ENCODE data around the gene GALNT1. TPM values are rescaled to one million over a fixed set of nuclear protein-coding genes. Genes with fewer than 3 reads are reported as not detected.

The GALNT1 gene
- total RNA-seq, 1 experiment from 2014 or later: 54.7 TPM

DNA sequence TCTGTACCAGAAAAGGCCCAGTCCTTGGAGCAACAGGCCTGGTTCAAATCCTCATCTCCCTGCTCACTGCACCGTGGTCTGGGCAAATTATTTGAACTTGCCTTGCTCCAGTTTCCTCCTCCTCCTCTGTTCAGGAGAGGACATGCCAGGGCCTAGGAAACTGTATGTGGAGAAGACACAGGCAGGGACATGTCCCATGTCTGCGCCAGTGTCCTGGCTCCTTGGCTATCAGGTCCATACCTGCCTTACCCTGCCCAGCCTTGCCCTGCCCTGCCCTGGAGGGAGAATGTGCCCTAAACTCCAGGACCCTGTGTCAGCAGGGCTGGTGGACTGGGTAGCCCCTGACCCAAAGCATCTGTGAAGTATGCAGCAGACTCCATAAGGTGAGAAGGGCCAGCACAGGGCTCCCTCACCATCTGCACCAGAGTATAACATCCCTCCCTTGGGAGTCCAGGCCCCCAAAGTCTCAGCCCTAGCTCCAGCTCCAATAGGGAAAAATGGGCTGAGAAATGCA is 165.3 kb downstream of the GALNT1 start:
- no peak overlapping the region for H3K9ac ChIP-seq (ENCODE audit: low read length)
- ATAC-seq (no peak), DNase-seq (ENCODE audit: low read depth, low spot score) (no peak)
- RAD21 ChIA-PET (ENCODE audit: low non-redundant PET in 1 of 2, low total read pairs in 2 of 2, uncharacterized antibody in 2 of 2, unreplicated experiment in 2 of 2): no interaction called here
- no peaks in the 10 kb centered on the region for H4K20me1 ChIP-seq (ENCODE audit: insufficient read depth)
- TF ChIP-seq POLR2A (IDR thresholded peaks at IDR 0.05; ENCODE audit: borderline replicate concordance, extremely low read depth, insufficient read depth, insufficient read length): no peak
- no peak for TF ChIP-seq CBX3 (IDR thresholded peaks at IDR 0.05; ENCODE audit: low read depth)
- TF ChIP-seq YY1 (IDR thresholded peaks at IDR 0.05; ENCODE audit: extremely low read depth, insufficient replicate concordance, low read depth, low read length): no peak
- no peak for TF ChIP-seq SP1 (IDR thresholded peaks at IDR 0.05; ENCODE audit: low read depth)
- TF ChIP-seq EZH2phosphoT487 (IDR thresholded peaks at IDR 0.05; ENCODE audit: borderline replicate concordance): no peak
- no peak for TF ChIP-seq ZNF274 (IDR thresholded peaks at IDR 0.05; ENCODE audit: low read depth, low read length)
- TF ChIP-seq, protein P1, sequence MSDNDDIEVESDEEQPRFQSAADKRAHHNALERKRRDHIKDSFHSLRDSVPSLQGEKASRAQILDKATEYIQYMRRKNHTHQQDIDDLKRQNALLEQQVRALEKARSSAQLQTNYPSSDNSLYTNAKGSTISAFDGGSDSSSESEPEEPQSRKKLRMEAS (IDR thresholded peaks at IDR 0.05): no peak
- TF ChIP-seq ELF1 (IDR thresholded peaks at IDR 0.05; ENCODE audit: borderline replicate concordance, low read depth): no peak
- TF ChIP-seq EZH2 (IDR thresholded peaks at IDR 0.05): no peak
- no peak for TF ChIP-seq EGR1 (IDR thresholded peaks at IDR 0.05; ENCODE audit: low read depth)
- no peak for TF ChIP-seq RAD21 (IDR thresholded peaks at IDR 0.05; ENCODE audit: low read depth)
- TF ChIP-seq JUND (IDR thresholded peaks at IDR 0.05): no peak
- no peak for TF ChIP-seq SRF (IDR thresholded peaks at IDR 0.05; ENCODE audit: low read depth)
- TF ChIP-seq, protein P2, sequence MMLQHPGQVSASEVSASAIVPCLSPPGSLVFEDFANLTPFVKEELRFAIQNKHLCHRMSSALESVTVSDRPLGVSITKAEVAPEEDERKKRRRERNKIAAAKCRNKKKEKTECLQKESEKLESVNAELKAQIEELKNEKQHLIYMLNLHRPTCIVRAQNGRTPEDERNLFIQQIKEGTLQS (IDR thresholded peaks at IDR 0.05): no peak
- no peak for TF ChIP-seq ZFX (IDR thresholded peaks at IDR 0.05)
- TF ChIP-seq, protein P3, sequence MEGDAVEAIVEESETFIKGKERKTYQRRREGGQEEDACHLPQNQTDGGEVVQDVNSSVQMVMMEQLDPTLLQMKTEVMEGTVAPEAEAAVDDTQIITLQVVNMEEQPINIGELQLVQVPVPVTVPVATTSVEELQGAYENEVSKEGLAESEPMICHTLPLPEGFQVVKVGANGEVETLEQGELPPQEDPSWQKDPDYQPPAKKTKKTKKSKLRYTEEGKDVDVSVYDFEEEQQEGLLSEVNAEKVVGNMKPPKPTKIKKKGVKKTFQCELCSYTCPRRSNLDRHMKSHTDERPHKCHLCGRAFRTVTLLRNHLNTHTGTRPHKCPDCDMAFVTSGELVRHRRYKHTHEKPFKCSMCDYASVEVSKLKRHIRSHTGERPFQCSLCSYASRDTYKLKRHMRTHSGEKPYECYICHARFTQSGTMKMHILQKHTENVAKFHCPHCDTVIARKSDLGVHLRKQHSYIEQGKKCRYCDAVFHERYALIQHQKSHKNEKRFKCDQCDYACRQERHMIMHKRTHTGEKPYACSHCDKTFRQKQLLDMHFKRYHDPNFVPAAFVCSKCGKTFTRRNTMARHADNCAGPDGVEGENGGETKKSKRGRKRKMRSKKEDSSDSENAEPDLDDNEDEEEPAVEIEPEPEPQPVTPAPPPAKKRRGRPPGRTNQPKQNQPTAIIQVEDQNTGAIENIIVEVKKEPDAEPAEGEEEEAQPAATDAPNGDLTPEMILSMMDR (IDR thresholded peaks at IDR 0.05 in 2 of 3, conservative IDR thresholded peaks at IDR 0.05 in 1 of 3; ENCODE audit: borderline replicate concordance in 1 of 3, insufficient read depth in 1 of 3, low read depth in 2 of 3, low read length in 2 of 3): no peak
- no TSS peak for BruUV-seq (replicated peaks)
- H3K9me3 ChIP-seq (ENCODE audit: control insufficient read depth in 1 of 2, insufficient read depth in 1 of 2, low read depth in 1 of 2, low read length in 2 of 2): no peaks in the 10 kb centered on the region
- CTCF ChIA-PET: no interaction called here
- H3K36me3 ChIP-seq (ENCODE audit: control insufficient read depth in 1 of 2, insufficient read depth in 2 of 2, low read length in 2 of 2): no peaks in the 10 kb centered on the region
- H3K79me2 ChIP-seq (ENCODE audit: insufficient read depth, low read length): no peaks in the 10 kb centered on the region
- intact Hi-C loops (cut with micrococcal nuclease): no loop called here
- POLR2A ChIA-PET: no interaction called here
- H3K27me3 ChIP-seq (ENCODE audit: insufficient read depth, low read length): no peaks in the 10 kb centered on the region
- H3K9me2 ChIP-seq (ENCODE audit: insufficient read depth): no peaks in the 10 kb centered on the region
- H3K4me2 ChIP-seq (ENCODE audit: low read length): no peak overlapping the region
- no peaks in the 10 kb centered on the region for H3K4me1 ChIP-seq (ENCODE audit: control insufficient read depth in 1 of 2, insufficient read depth in 2 of 2, low read length in 2 of 2)
- no peak overlapping the region for H3K4me3 ChIP-seq (replicated peaks in 1 of 2; ENCODE audit: low read depth in 1 of 2, low read length in 2 of 2)
- no peak overlapping the region for H3K27ac ChIP-seq (ENCODE audit: low read depth, low read length)
- no peak overlapping the region for H2AFZ ChIP-seq (ENCODE audit: low read depth, low read length, poor library complexity, severe bottlenecking)
